ENCODE data around the gene FETUB.
A peak's percentile ranks its signal among the peaks of the same experiment; 100 is the strongest.
"Not testable (repeated sequence)": the region's sequence is repeated elsewhere in the genome, so short reads cannot be mapped to it uniquely, and the experiment has no call there.

The FETUB gene

DNA sequence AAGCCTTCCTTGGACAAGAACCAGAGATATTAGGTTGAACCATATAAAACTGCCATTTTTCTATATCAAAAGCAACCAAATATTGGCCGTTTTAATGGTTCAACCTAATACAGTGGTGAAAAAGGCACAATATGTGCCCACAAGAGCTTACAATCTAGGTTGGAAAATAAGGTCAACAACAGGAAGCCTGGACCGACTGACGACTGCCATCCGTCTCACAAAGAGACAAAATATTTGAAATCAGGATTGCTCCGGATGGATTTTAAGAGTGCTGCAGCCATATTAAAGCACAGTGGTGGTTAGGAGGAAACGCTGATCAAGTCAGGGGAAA lies 26.0 kb upstream of the FETUB start:
- DNase-seq = no peak

GRCh38 chr3:186614597-186615483 lies 25.4 kb upstream of the FETUB start:
- peak; percentile 69 for DNase-seq

DNA sequence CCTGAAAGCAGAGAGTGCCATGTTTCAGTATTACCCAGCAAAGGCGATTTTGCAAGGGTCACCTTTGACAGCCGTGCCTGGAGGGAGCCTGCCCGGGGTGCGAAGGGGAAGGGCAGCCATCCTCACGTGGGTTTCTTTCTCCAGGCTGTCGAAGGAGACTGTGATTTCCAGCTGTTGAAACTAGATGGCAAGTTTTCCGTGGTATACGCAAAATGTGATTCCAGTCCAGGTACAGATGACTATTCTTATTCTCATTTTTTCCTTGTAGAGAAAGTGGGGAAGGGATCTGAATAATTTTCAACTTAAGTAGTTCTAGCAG lies 23.9 kb upstream of the FETUB start:
- no peak for DNase-seq

DNA sequence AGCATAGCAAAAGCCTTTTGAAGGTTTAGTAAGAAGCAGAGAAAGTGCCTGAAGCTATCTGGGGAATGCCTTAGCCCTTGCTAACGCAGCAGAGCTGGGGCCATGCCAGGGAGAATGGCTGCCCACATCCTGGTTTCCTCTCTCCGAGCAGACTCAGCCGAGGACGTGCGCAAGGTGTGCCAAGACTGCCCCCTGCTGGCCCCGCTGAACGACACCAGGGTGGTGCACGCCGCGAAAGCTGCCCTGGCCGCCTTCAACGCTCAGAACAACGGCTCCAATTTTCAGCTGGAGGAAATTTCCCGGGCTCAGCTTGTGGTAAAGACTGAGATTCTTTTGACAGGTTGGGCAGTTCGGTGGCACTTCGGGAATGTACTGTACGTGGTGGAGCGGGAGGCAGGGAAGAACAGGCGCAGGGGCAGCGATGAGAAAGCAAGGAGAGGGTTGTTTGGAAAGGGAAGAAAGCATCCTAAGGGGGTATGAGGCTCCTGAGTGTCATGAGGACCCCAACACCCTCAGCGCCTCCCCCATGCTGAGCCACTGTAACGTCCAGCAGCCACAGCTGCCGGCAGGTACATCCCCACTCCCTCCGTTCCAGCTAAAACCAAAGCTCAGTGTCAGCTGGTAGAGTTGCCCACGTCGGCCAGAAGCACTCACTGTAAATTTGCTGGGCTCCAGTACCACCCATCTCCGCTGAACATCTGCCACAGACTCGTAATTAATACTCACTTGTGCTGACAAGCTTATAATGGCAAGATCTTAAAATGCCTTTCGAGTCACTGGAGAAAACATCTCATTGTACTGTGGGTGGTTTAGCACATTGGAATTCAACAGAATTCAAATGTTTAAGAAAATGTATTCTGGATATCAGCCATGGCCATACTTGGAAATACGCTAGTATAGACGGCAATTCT lies 22.9 kb upstream of the FETUB start:
- peak; percentile 85 for DNase-seq

GRCh38 chr3:186618318-186618938 lies 21.8 kb upstream of the FETUB start:
- no peak for DNase-seq

DNA sequence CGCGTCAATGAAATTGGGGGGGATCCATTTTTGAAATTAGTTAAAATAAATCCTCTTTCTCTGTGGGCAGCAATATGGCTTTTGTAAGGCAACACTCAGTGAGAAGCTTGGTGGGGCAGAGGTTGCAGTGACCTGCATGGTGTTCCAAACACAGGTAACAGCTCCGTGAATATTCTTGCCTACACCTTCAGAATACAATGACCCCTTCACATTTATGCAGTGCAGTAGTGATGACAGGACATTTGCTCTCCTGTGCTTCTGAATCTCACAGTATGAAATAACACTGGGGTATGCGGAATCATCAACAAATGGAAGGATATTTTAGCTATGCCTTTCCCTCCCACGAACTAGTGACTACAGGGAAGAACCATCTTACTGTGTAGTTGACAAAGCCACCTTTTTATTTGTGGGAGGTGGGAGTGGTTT lies 20.4 kb upstream of the FETUB start:
- DNase-seq = no peak

DNA sequence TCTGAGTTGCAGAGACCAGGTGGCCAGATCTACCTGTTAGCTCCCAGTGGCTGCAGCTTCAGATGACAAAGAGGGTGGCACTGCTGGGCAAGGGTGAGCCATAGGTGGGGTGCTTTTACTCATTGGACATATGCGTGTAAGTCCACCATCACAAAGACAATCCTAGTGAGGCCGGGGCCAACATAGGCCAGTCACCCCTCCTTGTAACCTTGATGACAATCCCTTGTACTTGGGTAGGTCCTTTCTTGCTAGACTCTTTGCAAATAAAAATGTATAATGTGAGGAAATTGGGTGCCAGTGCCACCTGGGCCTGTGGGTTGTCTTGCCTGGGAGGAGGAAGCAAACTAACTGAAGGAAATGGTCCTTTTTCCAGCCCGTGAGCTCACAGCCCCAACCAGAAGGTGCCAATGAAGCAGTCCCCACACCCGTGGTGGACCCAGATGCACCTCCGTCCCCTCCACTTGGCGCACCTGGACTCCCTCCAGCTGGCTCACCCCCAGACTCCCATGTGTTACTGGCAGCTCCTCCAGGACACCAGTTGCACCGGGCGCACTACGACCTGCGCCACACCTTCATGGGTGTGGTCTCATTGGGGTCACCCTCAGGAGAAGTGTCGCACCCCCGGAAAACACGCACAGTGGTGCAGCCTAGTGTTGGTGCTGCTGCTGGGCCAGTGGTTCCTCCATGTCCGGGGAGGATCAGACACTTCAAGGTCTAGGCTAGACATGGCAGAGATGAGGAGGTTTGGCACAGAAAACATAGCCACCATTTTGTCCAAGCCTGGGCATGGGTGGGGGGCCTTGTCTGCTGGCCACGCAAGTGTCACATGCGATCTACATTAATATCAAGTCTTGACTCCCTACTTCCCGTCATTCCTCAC lies 19.7 kb upstream of the FETUB start:
- no peak for DNase-seq

- no peak for DNase-seq
Observed at GRCh38 chr3:186621894-186622650, 18.1 kb upstream of the FETUB start.

GRCh38 chr3:186622651-186623310 lies 17.4 kb upstream of the FETUB start:
- DNase-seq = no peak

DNA sequence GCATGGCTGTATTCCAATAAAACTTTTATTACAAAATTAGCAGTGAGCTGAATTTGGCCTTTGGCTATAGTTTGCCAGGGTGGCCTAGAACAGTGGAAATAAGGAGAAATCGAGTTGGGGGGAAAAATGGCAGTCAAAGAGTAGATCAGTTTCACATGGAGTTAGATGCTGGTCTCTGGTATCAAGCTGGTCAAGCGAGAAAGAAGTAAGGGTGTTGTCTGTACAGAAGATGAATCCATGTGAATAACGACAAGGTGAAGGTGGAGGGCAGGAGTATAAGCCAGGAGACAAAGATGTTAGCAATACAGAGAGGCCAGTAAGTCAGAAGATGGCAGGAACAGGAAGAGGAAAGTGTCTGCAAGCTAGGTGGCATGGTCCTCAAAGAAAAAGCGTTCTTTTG lies 15.6 kb upstream of the FETUB start:
- DNase-seq = no peak

DNA sequence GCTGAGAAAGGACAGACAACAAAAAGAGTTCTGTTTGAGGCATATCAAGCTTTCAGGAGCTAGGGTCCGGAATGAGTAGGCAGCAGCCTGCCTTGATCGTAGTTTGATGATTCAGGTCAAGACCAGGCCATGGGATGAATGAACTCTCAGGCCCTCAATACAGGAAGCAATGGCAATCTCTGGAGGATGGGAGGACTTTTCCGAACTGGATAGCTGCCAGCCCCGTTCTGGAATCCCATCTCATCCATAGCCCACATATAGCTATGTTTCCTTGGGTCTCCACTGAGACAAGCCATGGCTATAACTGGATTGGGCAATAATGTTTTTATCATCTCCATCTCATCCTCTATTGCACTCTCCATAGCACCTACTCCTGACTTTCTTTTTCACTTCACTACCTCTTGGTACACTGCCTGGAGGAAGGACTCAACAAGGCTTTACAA lies 14.6 kb upstream of the FETUB start:
- DNase-seq = no peak

DNA sequence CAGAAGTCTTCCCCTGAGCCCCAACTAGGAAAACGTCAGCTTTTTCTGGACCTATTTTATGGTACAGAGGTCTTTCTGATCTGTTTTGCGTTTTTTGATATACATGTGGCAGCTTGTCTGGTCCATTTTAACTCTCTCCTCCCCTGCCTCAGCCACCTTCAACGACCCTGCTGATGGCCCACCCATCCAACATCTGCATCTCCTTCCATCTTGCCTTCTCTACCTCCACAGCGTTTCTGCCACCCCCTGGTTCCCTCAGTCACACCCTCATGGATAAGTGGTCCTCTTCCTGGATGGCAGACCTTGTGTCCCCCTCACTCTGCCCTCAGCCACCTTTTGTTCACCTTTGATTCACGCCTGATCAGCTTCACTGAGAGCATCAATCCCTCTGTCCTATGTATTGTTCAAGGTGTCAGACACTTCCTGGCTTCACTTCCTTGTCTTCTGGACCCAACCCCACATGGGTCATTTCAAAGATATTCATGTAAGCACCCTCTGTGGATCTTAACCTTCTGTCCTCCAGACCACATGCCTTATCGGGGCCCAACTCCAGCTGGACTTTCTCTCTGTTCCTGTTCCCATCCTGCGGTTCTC lies 13.8 kb upstream of the FETUB start:
- DNase-seq = no peak

- DNase-seq = no peak
Observed at GRCh38 chr3:186627852-186628414, 12.3 kb upstream of the FETUB start.

GRCh38 chr3:186628756-186629155 lies 11.4 kb upstream of the FETUB start:
- no peak for DNase-seq

DNA sequence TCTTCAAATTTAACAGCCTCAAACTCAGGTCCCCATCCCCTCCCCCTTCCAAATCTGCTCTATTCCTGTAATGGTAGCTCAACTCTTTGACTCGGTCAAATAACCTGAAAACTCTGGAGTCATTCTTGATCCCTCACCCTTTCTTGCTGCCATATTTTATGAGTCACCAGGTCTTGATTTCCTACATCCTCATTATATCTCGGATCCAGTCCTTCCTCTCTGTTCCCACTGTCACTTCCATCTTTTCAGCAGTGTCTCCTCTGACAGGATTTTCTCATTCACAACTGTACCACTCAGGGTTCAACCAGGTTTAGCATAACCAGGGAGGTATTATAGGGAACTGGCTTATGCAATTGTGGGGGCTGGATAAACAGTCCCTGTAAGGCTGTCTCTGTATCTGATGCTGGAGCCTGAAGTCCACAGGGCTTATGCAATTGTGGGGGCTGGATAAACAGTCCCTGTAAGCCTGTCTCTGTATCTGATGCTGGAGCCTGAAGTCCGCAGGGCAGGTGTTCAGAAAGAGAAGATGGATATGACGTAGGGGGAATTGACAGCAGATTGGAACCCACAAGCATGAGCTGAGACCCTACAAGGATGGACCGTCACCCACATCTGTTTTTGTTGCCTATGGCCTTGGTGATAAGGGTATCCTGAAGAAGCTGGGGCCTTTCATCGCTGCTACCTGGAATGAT lies 9.1 kb upstream of the FETUB start:
- DNase-seq = no peak

DNA sequence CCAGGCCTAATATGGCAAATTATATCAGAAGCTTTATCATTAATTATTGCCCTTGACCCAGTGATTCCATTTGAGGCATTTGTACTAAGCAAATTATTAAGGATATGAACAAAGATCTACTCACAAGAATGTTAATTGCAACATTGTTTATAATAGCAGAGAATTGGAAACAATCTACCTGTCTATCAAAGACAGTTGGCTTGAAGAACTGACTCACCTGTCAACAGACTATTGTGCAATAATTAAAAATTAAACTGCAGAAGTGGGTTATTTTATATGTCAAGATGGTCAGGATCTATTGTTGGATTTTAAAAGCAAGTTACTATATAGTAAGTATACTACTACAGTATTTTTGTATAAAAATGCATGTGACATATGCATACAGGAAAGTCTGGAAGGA lies 6.7 kb upstream of the FETUB start:
- DNase-seq = no peak

DNA sequence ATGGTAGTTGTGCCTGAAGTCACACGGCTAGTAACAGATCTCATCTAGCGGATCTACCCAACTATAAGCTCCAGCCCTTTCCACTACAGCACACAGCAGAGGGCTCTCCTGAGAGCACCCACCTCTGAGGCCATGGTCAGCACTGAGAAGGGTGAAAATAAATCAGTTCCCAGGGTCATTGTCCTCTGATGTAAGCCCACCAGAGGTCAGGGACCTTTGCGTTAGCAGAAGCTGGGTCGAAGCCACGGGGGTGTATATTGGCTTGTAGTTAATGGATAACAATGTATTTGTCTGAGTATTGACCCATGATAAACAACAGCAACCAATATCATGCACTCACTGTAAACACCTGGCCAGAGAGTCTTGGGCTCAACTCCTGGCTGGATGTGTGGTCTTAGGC lies 6.0 kb upstream of the FETUB start:
- DNase-seq = not testable (repeated sequence)

DNA sequence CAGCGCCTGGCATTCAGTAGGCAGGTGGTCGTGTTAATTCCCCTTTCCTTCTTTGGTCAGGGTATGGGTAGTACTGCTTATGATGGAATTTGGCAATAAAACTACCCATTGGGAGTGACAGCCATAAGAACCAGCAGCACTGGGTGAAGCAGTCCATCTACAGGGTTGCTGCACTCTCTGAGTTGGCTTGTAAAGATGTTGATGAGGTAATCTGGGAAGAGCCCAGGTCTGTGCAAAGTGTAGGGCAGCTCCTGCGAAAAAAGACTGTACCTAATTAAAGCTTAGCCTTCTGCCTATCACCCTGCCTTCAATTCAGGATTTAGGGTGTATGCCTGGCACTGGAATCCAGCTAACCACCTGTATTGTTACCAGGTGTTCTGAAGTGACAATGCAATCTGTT lies 4.7 kb upstream of the FETUB start:
- DNase-seq = no peak

- no peak for DNase-seq
Observed at GRCh38 chr3:186636536-186636935, 3.7 kb upstream of the FETUB start.

GRCh38 chr3:186637686-186638085 lies 2.5 kb upstream of the FETUB start:
- DNase-seq = no peak
